Measurements from ENCODE around the gene SMARCA4. TPM values are rescaled to one million over a fixed set of nuclear protein-coding genes. Genes with fewer than 3 reads are reported as not detected.

The SMARCA4 gene
- total and polyA plus RNA-seq, 2 experiments from 2014 or later: 177 to 336 TPM

DNA sequence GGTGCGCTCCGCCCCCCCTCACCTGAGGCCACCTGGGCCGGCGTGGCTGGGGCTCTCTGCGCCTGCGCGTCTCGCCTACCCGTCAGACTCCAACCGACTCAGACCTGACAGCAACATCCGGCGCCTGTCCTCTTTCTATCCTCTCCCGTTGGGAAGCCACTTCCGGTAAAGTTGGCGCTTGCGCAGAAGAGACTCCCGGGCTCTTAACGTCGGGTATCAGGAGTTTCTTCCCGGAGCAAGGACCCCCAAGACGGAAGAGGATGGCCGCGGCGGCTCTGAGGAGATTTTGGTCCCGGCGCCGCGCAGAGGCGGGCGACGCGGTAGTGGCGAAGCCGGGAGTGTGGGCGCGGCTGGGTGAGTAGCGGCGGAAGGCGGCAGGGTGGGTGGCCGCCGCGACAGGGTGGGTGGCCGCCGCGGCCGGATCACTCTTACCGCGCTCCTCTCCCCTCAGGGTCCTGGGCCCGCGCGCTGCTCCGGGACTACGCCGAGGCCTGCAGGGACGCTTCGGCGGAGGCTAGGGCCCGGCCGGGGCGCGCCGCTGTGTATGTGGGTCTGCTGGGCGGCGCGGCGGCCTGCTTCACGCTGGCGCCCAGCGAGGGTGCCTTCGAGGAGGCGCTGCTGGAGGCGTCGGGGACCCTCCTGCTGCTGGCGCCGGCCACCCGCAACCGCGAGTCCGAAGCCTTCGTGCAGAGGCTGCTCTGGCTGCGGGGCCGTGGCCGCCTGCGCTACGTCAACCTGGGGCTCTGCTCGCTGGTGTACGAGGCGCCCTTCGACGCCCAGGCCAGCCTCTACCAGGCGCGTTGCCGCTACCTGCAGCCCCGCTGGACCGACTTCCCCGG is 32.0 kb upstream of the SMARCA4 start, which contains the start of the genes TIMM29 and YIPF2:
Gene TIMM29 (plus strand): TSS at position 249 of the 839 bp plus-strand sequence. CDS start 12 bp downstream, at position 261.
Gene YIPF2 (minus strand): TSS at position 77 of the 839 bp plus-strand sequence. CDS start 229 bp downstream, outside the sequence.
- H3K4me1 ChIP-seq (ENCODE audit: insufficient read depth): peaks cover 7% of the 10 kb centered on the region
- Mint-ChIP-seq H3K4me3 (peak within 1 kb of the TSS; percentile 88), H3K36me3 (ENCODE audit: low read depth) (peaks cover 28% of the 10 kb centered on the region), H3K27ac (no peak within 1 kb of the TSS; the same call in 1 of the 2 replicates), H3K9me3 (no peaks in the 10 kb centered on the region; the same call in 2 of the 3 replicates), H3K4me1 (peaks cover 7% of the 10 kb centered on the region; the same call in 2 of the 3 replicates), H3K27me3 (ENCODE audit: insufficient read depth, low read depth, poor library complexity) (peaks cover 21% of the 10 kb centered on the region)
- peak within 1 kb of the TSS; percentile 95 for H3K4me2 ChIP-seq
- no peak within 1 kb of the TSS for H3K27ac ChIP-seq (ENCODE audit: low read depth)
- H3K9me2 ChIP-seq (ENCODE audit: insufficient read depth): no peaks in the 10 kb centered on the region
- H3K36me3 ChIP-seq (ENCODE audit: insufficient read depth): no peaks in the 10 kb centered on the region; the same call in none of the 2 replicates
- TF ChIP-seq EZH2 (IDR thresholded peaks at IDR 0.05; ENCODE audit: low read depth, unreplicated experiment) (no peak), REST (IDR thresholded peaks at IDR 0.05; ENCODE audit: unreplicated experiment) (no peak), ZNF462 (CRISPR knock-in tag; IDR thresholded peaks at IDR 0.05) (no peak), CREB1 (CRISPR knock-in tag; IDR thresholded peaks at IDR 0.05; ENCODE audit: low read depth) (peak; percentile 86), POLR2AphosphoS5 (IDR thresholded peaks at IDR 0.05; ENCODE audit: low read depth) (peak; percentile 80)
- TF ChIP-seq, protein P1, sequence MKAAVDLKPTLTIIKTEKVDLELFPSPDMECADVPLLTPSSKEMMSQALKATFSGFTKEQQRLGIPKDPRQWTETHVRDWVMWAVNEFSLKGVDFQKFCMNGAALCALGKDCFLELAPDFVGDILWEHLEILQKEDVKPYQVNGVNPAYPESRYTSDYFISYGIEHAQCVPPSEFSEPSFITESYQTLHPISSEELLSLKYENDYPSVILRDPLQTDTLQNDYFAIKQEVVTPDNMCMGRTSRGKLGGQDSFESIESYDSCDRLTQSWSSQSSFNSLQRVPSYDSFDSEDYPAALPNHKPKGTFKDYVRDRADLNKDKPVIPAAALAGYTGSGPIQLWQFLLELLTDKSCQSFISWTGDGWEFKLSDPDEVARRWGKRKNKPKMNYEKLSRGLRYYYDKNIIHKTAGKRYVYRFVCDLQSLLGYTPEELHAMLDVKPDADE (IDR thresholded peaks at IDR 0.05): peak; percentile 83
- peaks cover 12% of the 10 kb centered on the region for H4K20me1 ChIP-seq (replicated peaks; ENCODE audit: insufficient read depth)
- H3K79me2 ChIP-seq (replicated peaks; ENCODE audit: insufficient read depth): peaks cover 35% of the 10 kb centered on the region
- no peaks in the 10 kb centered on the region for H3K27me3 ChIP-seq (ENCODE audit: insufficient read depth)
- peak; percentile 99 for DNase-seq (ENCODE audit: low spot score)
- peak within 1 kb of the TSS; percentile 80 for H3K4me3 ChIP-seq
- ATAC-seq: peak; percentile 90
- H2AFZ ChIP-seq: peak within 1 kb of the TSS; percentile 43; the same call in 1 of the 2 replicates
- H3F3A ChIP-seq (replicated peaks; ENCODE audit: low read depth): peaks cover 12% of the 10 kb centered on the region

Measured in GM23338 (cell line).